GM19467 (cell line): ENCODE measurements around the gene STX18.
"Not testable (repeated sequence)": the region's sequence is repeated elsewhere in the genome, so short reads cannot be mapped to it uniquely, and the experiment has no call there.

Experiments
- ATAC-seq: cut with Tn5 transposase; IDR thresholded peaks from one replicate; pipeline ENCODE4 v1.9.1; 2021; ENCODE audit warnings: mild to moderate bottlenecking, moderate library complexity; ENCODE audit not compliant: unreplicated experiment

STX18 gene

GRCh38 chr4:4512282-4512681 lies 29.6 kb downstream of the STX18 start:
- no peak for ATAC-seq

DNA sequence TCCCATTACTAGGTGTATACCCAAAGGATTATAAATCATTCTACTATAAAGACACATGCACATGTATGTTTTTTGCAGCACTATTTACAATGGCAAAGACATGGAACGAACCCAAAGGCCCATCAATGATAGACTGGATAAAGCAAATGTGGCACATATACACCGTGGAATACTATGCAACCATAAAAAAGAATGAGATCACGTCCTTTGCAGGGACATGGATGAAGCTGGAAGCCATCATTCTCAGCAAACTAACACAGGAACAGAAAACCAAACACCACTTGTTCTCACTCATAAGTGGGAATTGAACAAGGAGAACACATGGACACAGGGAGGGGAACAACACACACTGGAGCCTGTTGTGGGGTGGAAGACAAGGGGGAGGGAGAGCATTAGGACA lies 31.2 kb downstream of the STX18 start:
- not testable (repeated sequence) for ATAC-seq

- no peak for ATAC-seq
Observed at GRCh38 chr4:4509521-4509920, 32.3 kb downstream of the STX18 start.

- ATAC-seq, result no peak
Observed at GRCh38 chr4:4507923-4508322, 33.9 kb downstream of the STX18 start.

GRCh38 chr4:4507403-4507802 lies 34.4 kb downstream of the STX18 start:
- ATAC-seq, result no peak

DNA sequence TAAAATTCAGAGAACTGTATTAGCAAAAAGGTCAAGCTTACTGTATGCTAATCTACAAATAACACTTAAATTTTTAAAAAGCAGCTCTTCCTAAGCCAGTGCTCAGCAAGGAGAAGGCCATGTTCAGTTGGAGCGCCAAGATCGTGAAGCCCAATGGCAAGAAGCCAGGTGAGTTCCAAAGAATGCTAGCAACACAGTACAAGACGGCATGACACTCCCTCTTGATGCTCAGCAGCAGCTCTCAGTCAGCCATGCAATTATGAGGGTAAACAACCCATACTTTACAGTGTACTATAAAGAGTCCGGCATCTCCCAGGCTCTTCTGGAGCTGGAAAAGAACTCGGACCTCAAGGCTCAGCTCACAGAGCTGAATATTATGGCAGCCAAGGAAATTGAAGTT lies 34.9 kb downstream of the STX18 start:
- ATAC-seq, result no peak

- not testable (repeated sequence) for ATAC-seq
Observed at GRCh38 chr4:4505211-4505610, 36.6 kb downstream of the STX18 start.

DNA sequence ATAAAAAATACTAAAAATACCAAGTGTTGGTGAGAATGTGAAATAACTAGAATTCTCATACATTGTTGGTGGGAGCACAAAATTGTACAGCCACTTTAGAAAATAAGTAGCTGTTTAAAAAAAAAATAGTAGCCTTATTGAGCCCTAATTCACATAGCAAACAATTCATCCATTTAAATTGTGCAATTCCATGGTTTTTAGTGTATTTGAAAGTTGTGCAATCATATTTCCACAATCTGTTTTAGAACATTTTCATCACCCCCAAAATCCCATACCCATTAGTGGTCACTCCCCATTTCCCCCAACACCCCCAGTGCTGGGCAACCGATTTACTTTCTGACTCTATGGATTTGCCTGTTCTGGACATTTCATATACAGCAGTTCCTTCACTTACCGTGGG lies 37.1 kb downstream of the STX18 start:
- no peak for ATAC-seq

DNA sequence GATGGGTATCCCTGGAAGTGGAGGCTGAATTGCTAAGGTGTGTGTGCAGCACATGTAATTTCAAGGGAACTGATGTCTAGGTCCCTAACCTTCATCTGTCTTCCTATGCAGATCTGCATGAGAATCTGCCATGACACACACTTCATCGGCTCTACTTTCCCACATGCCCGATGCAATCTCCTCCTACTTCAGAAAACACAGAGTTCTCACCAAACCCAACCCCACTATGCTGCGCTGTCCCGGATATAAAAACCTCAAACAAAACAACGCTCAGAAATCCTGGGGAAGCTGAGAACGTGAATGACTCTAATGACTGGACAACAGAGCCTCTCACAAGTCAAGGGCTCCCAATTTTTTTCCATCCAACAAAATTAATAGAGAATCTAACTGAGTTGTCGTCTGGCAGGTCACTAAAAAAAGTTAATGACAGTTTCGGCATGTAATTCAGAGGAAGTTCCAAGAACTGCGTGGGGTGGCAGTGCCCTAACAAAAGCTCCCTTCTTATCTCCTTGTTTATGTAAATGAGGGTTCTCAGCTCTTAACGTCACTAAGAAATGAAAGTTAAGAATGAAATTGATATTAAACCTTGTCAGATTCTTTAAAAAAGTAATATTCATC lies 39.0 kb downstream of the STX18 start:
- ATAC-seq, result no peak

DNA sequence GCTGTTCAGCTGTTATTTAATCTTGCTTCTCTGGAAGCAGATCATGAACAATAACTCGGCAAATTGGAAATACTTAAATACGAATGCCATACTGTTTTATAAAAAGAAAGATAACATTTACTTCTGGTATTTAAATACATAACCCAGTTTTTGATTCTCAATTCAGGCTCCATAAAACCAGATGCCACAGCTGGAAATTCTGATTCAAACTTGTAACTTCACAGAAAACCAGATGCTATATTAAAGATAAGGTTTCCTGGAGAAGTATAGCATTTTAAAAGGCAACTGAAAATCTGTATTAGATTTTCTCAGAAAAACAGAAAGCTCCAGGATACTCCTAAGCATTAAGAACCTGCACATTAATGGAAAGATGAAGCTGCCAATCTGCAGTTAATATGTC lies 40.2 kb downstream of the STX18 start:
- no peak for ATAC-seq

- no peak for ATAC-seq
Observed at GRCh38 chr4:4499438-4500123, 42.3 kb downstream of the STX18 start.

GRCh38 chr4:4496592-4497372 lies 45.1 kb downstream of the STX18 start:
- ATAC-seq, result no peak

- ATAC-seq, result no peak
Observed at GRCh38 chr4:4494882-4495281, 47.0 kb downstream of the STX18 start.

DNA sequence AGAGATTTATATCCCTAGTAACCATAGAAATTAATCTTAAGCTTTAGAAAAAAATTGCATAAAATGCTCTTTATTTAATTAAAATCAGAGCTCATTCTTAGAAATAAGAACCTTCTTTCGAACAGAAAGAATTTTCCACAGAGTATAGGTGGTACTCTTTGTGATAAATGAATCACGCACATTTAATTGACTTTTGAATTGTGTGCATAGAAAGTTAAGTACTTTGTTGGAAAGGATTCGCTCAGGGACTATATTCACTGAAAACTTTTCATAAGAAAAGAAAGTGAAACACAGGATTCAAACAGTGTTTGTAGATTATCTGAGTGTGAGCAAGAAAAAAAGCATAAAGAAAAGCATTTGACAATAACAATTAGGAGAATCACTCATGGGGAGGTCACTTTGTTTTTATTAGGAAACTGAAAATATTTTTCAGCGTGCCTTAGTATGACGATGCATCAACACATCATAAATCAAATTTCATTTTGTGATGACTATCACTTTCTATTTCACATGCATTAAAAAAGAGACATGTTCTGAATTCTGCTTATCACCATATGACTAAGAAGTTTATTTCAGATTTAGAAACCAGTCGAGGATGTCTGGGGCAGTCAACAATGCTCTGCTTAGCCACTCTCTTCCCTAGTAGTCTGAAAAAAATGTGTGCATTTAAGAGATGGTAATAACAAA lies 49.5 kb downstream of the STX18 start:
- ATAC-seq, result peak; percentile 66

- ATAC-seq, result no peak
Observed at GRCh38 chr4:4491396-4491893, 50.4 kb downstream of the STX18 start.

DNA sequence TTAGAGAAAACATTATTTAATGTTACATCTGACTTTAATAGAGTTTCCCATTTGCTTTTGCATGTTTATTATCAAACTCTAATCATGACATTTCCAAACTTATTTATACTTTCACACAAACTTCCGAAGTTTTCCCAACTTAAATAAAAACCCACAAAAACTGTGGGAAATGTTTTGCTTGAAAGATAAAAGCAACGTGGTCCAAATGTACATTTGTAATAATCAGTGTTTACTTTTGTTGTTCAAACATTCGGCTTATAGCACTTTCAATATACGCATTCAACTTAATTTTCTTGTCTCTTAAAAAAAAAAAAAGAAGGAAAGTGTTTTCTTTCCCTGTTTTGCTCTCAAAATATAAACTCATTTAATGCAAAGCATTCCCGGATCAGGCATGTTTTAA lies 51.0 kb downstream of the STX18 start:
- no peak for ATAC-seq

GRCh38 chr4:4490041-4490440 lies 51.8 kb downstream of the STX18 start:
- no peak for ATAC-seq

DNA sequence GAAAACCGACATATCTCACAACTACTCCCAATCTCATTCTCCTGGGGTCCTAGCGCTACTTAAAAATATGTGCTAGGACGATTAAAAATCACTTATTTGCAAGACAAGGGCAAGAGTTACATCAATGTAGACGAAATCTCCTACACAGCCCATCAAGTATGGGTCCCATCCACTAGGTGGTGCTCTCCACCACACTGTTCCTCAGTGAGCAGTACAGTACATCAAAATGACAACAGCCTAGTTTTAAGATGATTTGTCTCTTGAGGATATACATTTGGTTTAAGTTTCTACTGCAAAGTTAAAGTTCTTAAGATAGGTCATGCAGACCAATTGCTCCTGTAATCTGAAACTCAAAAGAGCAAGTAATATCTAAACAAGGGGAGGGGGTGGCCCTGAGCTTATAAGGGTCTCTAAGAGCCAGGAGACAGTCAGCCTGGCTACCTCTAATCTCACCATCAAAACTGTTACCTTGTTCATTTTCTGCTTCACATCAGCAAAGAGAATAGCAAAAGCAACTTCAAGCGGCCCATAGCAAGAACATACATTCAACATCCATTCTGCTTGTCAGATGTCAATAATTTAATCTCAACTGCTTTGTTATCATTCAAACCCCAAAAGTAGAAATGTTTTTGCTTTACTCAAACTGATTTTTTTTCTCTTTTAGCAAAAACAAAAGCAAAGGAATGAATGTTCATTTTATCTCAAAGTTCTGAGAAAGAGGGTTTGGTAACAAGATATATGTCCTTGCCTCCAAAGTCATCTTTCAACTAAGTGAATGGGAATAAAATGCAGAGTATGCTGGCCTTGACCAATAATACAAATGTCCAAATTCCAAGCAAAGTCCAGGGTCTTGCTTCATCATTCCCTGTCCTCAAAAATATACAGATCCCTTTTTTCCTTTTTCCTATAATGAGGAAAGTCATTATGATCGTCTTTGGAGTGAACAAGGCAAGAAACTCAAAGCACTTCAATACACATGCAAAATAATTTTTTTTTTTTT lies 53.1 kb downstream of the STX18 start:
- ATAC-seq, result no peak

DNA sequence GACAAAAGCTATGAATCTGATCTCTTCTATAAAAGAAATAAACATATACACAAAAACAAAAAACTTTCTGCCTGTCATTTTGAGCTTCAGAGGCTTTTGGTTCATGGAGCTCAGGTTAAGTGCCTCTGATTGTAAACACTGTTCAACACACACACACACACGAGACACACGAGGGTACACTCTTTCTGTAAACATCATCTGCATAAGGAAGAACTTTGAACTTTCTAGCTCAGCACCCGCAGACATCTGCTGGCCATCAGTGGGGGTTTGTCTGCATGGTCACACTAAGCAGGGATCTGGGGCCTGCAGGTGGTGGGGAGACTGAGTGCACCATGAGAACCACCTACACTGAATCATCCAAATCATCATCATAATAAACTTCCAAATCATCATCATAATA lies 54.9 kb downstream of the STX18 start:
- ATAC-seq, result no peak

GRCh38 chr4:4485806-4486205 lies 56.0 kb downstream of the STX18 start:
- ATAC-seq, result no peak
